OCI-LY3 (cell line): ENCODE measurements around the gene PTPRN2.

Experiments
- H2AFZ ChIP-seq: fragments of 200-600, 300-600 bp; shearing (Covaris generic); 2 replicates; pipeline ENCODE4 v1.6.0; 2014; ENCODE audit warnings: antibody characterized with exemption, low read depth, low read length
- H3K27ac ChIP-seq: fragments of 200-600, 300-600 bp; sonication (generic); 2 replicates; pipeline ENCODE4 v1.5.1; 2014; ENCODE audit warnings: mild to moderate bottlenecking, low read length, moderate library complexity, mixed read lengths
- H3K27me3 ChIP-seq: fragments of 200-600, 300-600 bp; sonication (generic); 2 replicates; pipeline ENCODE4 v1.6.1; 2014; ENCODE audit warnings: low read depth, low read length, mixed read lengths
- H3K36me3 ChIP-seq: fragments of 200-600, 300-600 bp; sonication (generic); replicated peaks from 2 replicates; pipeline ENCODE3; 2014; ENCODE audit warnings: low read depth, low read length, mixed read lengths
- H3K4me1 ChIP-seq: fragments of 300-600, 200-600 bp; sonication (generic); 2 replicates; pipeline ENCODE4 v1.6.1; 2014; ENCODE audit warnings: low read length, mixed read lengths
- H3K4me2 ChIP-seq: fragments of 200-600, 300-600 bp; sonication (generic); 2 replicates; pipeline ENCODE4 v1.6.1; 2014; ENCODE audit warnings: low read length, mixed read lengths
- H3K4me3 ChIP-seq: fragments of 300-600, 200-600 bp; sonication (generic); 2 replicates; pipeline ENCODE4 v1.5.1; 2014; ENCODE audit warnings: antibody characterized with exemption, mild to moderate bottlenecking, low read length, moderate library complexity
- H3K79me2 ChIP-seq: fragments of 300-600, 200-600 bp; shearing (Covaris generic); 2 replicates; pipeline ENCODE4 v1.6.1; 2014; ENCODE audit warnings: mild to moderate bottlenecking, low read length, mixed read lengths
- H3K9ac ChIP-seq: fragments of 300-600, 200-600 bp; shearing (Covaris generic); 2 replicates; pipeline ENCODE4 v1.6.0; 2014; ENCODE audit warnings: mild to moderate bottlenecking, low read length, moderate library complexity
- H3K9me3 ChIP-seq: fragments of 200-600, 300-600 bp; shearing (Covaris generic); 2 replicates; pipeline ENCODE4 v1.6.1; 2014; ENCODE audit warnings: low read length, mixed read lengths; ENCODE audit not compliant: insufficient read depth
- H4K20me1 ChIP-seq: fragments of 200-600, 300-600 bp; sonication (generic); 2 replicates; pipeline ENCODE4 v1.6.1; 2016; ENCODE audit warnings: low read length, mixed read lengths; ENCODE audit not compliant: insufficient read depth
- CTCF ChIP-seq: fragments of 200-600, 300-600 bp; sonication (generic); IDR thresholded peaks from 2 replicates; pipeline ENCODE4 v1.5.1; 2014; ENCODE audit warnings: antibody characterized with exemption, low read length, low read depth
- EZH2phosphoT487 ChIP-seq: fragments of 200-600 bp; shearing (Covaris generic); IDR thresholded peaks from 2 replicates; pipeline ENCODE4 v1.6.1; 2018; ENCODE audit warnings: antibody characterized with exemption, mixed run types, low read depth

Gene PTPRN2

GRCh38 chr7:157656195-157656769 is 931.3 kb downstream of the PTPRN2 start:
- no peak overlapping the region for H3K4me2 ChIP-seq
- TF ChIP-seq CTCF (no peak), EZH2phosphoT487 (no peak)
- no peak overlapping the region for H2AFZ ChIP-seq
- H3K36me3 ChIP-seq, result no peaks in the 10 kb centered on the region
- H3K27me3 ChIP-seq, result no peaks in the 10 kb centered on the region
- no peaks in the 10 kb centered on the region for H3K4me1 ChIP-seq
- H4K20me1 ChIP-seq, result no peaks in the 10 kb centered on the region
- H3K9me3 ChIP-seq, result no peaks in the 10 kb centered on the region
- no peaks in the 10 kb centered on the region for H3K79me2 ChIP-seq
- H3K9ac ChIP-seq, result no peak overlapping the region
- H3K27ac ChIP-seq, result no peak overlapping the region
- no peak overlapping the region for H3K4me3 ChIP-seq

- Histone ChIP-seq H3K9me3 (no peaks in the 10 kb centered on the region), H3K4me3 (no peak overlapping the region), H3K4me1 (no peaks in the 10 kb centered on the region), H3K79me2 (no peaks in the 10 kb centered on the region), H3K27me3 (no peaks in the 10 kb centered on the region), H3K9ac (no peak overlapping the region), H3K27ac (no peak overlapping the region), H3K4me2 (no peak overlapping the region), H2AFZ (no peak overlapping the region), H4K20me1 (no peaks in the 10 kb centered on the region), H3K36me3 (no peaks in the 10 kb centered on the region)
- TF ChIP-seq CTCF (no peak), EZH2phosphoT487 (no peak)
Observed at GRCh38 chr7:157654350-157654749, 933.3 kb downstream of the PTPRN2 start.

- Histone ChIP-seq H4K20me1 (no peaks in the 10 kb centered on the region), H3K36me3 (no peaks in the 10 kb centered on the region), H2AFZ (no peak overlapping the region), H3K4me3 (no peak overlapping the region), H3K9me3 (no peaks in the 10 kb centered on the region), H3K79me2 (no peaks in the 10 kb centered on the region), H3K27me3 (no peaks in the 10 kb centered on the region), H3K27ac (no peak overlapping the region), H3K4me2 (no peak overlapping the region), H3K4me1 (no peaks in the 10 kb centered on the region), H3K9ac (no peak overlapping the region)
- TF ChIP-seq EZH2phosphoT487 (no peak), CTCF (no peak)
Observed at GRCh38 chr7:157653827-157654207, 933.8 kb downstream of the PTPRN2 start.

- Histone ChIP-seq H3K27ac (no peak overlapping the region), H3K9me3 (no peaks in the 10 kb centered on the region), H3K4me3 (no peak overlapping the region), H3K79me2 (no peaks in the 10 kb centered on the region), H2AFZ (no peak overlapping the region), H3K27me3 (no peaks in the 10 kb centered on the region), H3K9ac (no peak overlapping the region), H3K4me2 (no peak overlapping the region), H3K4me1 (no peaks in the 10 kb centered on the region), H4K20me1 (no peaks in the 10 kb centered on the region), H3K36me3 (no peaks in the 10 kb centered on the region)
- no peak for TF ChIP-seq CTCF
- no peak for TF ChIP-seq EZH2phosphoT487
Observed at GRCh38 chr7:157652954-157653826, 934.4 kb downstream of the PTPRN2 start.
